Measurements from ENCODE around the gene DPP8.

- TF ChIP-seq, protein P1, sequence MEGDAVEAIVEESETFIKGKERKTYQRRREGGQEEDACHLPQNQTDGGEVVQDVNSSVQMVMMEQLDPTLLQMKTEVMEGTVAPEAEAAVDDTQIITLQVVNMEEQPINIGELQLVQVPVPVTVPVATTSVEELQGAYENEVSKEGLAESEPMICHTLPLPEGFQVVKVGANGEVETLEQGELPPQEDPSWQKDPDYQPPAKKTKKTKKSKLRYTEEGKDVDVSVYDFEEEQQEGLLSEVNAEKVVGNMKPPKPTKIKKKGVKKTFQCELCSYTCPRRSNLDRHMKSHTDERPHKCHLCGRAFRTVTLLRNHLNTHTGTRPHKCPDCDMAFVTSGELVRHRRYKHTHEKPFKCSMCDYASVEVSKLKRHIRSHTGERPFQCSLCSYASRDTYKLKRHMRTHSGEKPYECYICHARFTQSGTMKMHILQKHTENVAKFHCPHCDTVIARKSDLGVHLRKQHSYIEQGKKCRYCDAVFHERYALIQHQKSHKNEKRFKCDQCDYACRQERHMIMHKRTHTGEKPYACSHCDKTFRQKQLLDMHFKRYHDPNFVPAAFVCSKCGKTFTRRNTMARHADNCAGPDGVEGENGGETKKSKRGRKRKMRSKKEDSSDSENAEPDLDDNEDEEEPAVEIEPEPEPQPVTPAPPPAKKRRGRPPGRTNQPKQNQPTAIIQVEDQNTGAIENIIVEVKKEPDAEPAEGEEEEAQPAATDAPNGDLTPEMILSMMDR (IDR thresholded peaks at IDR 0.05; ENCODE audit: poor library complexity, severe bottlenecking) = no peak
- TF ChIP-seq TAF1 (IDR thresholded peaks at IDR 0.05; ENCODE audit: low read depth) = no peak
- no peak for TF ChIP-seq EP300 (conservative IDR thresholded peaks at IDR 0.05; ENCODE audit: poor library complexity, severe bottlenecking)
- no peak for TF ChIP-seq POLR2AphosphoS5 (IDR thresholded peaks at IDR 0.05)
- no peak for TF ChIP-seq MXI1 (conservative IDR thresholded peaks at IDR 0.05; ENCODE audit: poor library complexity, severe bottlenecking)
- no peak for TF ChIP-seq SMC3 (conservative IDR thresholded peaks at IDR 0.05; ENCODE audit: poor library complexity)
- TF ChIP-seq EZH2 (IDR thresholded peaks at IDR 0.05; ENCODE audit: borderline replicate concordance, insufficient read depth, low read length, poor library complexity, severe bottlenecking) = no peak
- TF ChIP-seq RAD21 (conservative IDR thresholded peaks at IDR 0.05) = no peak
Observed at GRCh38 chr15:65394280-65394789, 123.2 kb downstream of the DPP8 start.
